SK-N-MC (cell line): ENCODE data around the gene MSS51.

ENCODE experiments used
- DNase-seq: peaks from one replicate; pipeline ENCODE4 v3.0.0-alpha.2; 2011; ENCODE audit warnings: low read depth, low spot score
- H3K27ac ChIP-seq: fragments of 200-600 bp; sonication (generic); 2 replicates; pipeline ENCODE4 v1.5.1; 2016; ENCODE audit warnings: mixed run types
- H3K36me3 ChIP-seq: fragments of 200-600 bp; sonication (generic); 2 replicates; pipeline ENCODE4 v1.6.1; 2017; ENCODE audit warnings: antibody characterized with exemption, low read length, mixed read lengths; ENCODE audit not compliant: insufficient read depth
- H3K4me3 ChIP-seq: fragments of 200-600 bp; sonication (generic); 2 replicates; pipeline ENCODE4 v1.5.1; 2016
- H3K9ac ChIP-seq: fragments of 200-600 bp; sonication (generic); 2 replicates; pipeline ENCODE4 v1.8.0; 2017; ENCODE audit warnings: mixed run types, mixed read lengths; ENCODE audit not compliant: insufficient read length
- H3K9me3 ChIP-seq: fragments of 200-600 bp; sonication (generic); 2 replicates; pipeline ENCODE4 v1.6.1; 2017; ENCODE audit warnings: low read depth, mild to moderate bottlenecking, antibody characterized with exemption, low read length, moderate library complexity, mixed read lengths
- EZH2 ChIP-seq: fragments of 200-600 bp; sonication (generic); IDR thresholded peaks from one replicate; pipeline ENCODE4 v1.6.1; 2017; ENCODE audit warnings: antibody characterized with exemption
- FOXP2 ChIP-seq: optimal IDR thresholded peaks from 2 replicates; pipeline ENCODE3; 2011; ENCODE audit warnings: mild to moderate bottlenecking, moderate library complexity; ENCODE audit not compliant: insufficient read depth; ENCODE audit errors: extremely low read length, control extremely low read depth
- POLR2AphosphoS5 ChIP-seq: IDR thresholded peaks from 2 replicates; pipeline ENCODE4 v1.6.1; 2012; ENCODE audit warnings: mild to moderate bottlenecking, low read depth, low read length, borderline replicate concordance

MSS51 gene

GRCh38 chr10:73413108-73413527 is 20.2 kb downstream of the MSS51 start:
- Histone ChIP-seq H3K9me3 (no peaks in the 10 kb centered on the region), H3K27ac (peak overlapping the region; percentile 25; the same call in 1 of the 2 replicates)

GRCh38 chr10:73410897-73411296 is 22.5 kb downstream of the MSS51 start:
- Histone ChIP-seq H3K36me3 (no peaks in the 10 kb centered on the region), H3K9me3 (no peaks in the 10 kb centered on the region), H3K27ac (no peak overlapping the region), H3K9ac (no peak overlapping the region), H3K4me3 (no peak overlapping the region)
- no peak for DNase-seq
- TF ChIP-seq POLR2AphosphoS5 (no peak), FOXP2 (no peak), EZH2 (no peak)

More at GRCh38 chr10:73413108-73413527, 20.2 kb downstream of the MSS51 start:
- DNase-seq = no peak
- Histone ChIP-seq H3K9ac (peak overlapping the region; percentile 81), H3K4me3 (peak overlapping the region; percentile 85), H3K36me3 (no peaks in the 10 kb centered on the region)
- no peak for TF ChIP-seq EZH2

GRCh38 chr10:73408978-73409521 is 24.3 kb downstream of the MSS51 start:
- TF ChIP-seq FOXP2 (no peak), POLR2AphosphoS5 (no peak), EZH2 (no peak)
- no peak for DNase-seq
- H3K9ac ChIP-seq = no peak overlapping the region
- no peak overlapping the region for H3K27ac ChIP-seq
- H3K36me3 ChIP-seq = no peaks in the 10 kb centered on the region
- no peaks in the 10 kb centered on the region for H3K9me3 ChIP-seq
- H3K4me3 ChIP-seq = no peak overlapping the region

- no peak overlapping the region for H3K9ac ChIP-seq
- no peaks in the 10 kb centered on the region for H3K36me3 ChIP-seq
- no peak for DNase-seq
- no peak for TF ChIP-seq POLR2AphosphoS5
- H3K27ac ChIP-seq = no peak overlapping the region
- H3K4me3 ChIP-seq = no peak overlapping the region
- H3K9me3 ChIP-seq = no peaks in the 10 kb centered on the region
Observed at GRCh38 chr10:73408061-73408460, 25.3 kb downstream of the MSS51 start.

- Histone ChIP-seq H3K9ac (no peak overlapping the region), H3K9me3 (no peaks in the 10 kb centered on the region), H3K36me3 (no peaks in the 10 kb centered on the region), H3K27ac (no peak overlapping the region), H3K4me3 (no peak overlapping the region)
- no peak for TF ChIP-seq EZH2
- TF ChIP-seq POLR2AphosphoS5 = no peak
- no peak for TF ChIP-seq FOXP2
- DNase-seq = no peak
Observed at GRCh38 chr10:73407495-73407894, 25.9 kb downstream of the MSS51 start.

GRCh38 chr10:73406846-73407245 is 26.5 kb downstream of the MSS51 start:
- H3K9me3 ChIP-seq = no peaks in the 10 kb centered on the region

GRCh38 chr10:73405556-73405955 is 27.8 kb downstream of the MSS51 start:
- no peak overlapping the region for H3K9ac ChIP-seq
- H3K4me3 ChIP-seq = no peak overlapping the region
- H3K27ac ChIP-seq = no peak overlapping the region
- no peak for DNase-seq
- no peaks in the 10 kb centered on the region for H3K9me3 ChIP-seq
- no peak for TF ChIP-seq POLR2AphosphoS5
- no peaks in the 10 kb centered on the region for H3K36me3 ChIP-seq

More at GRCh38 chr10:73406846-73407245, 26.5 kb downstream of the MSS51 start:
- H3K27ac ChIP-seq = no peak overlapping the region
- no peak overlapping the region for H3K9ac ChIP-seq
- no peak overlapping the region for H3K4me3 ChIP-seq
- TF ChIP-seq FOXP2 (no peak), POLR2AphosphoS5 (no peak), EZH2 (no peak)
- no peaks in the 10 kb centered on the region for H3K36me3 ChIP-seq
- no peak for DNase-seq

- H3K9ac ChIP-seq = no peak overlapping the region
- no peaks in the 10 kb centered on the region for H3K9me3 ChIP-seq
- no peak overlapping the region for H3K4me3 ChIP-seq
- H3K36me3 ChIP-seq = no peaks in the 10 kb centered on the region
- no peak for DNase-seq
- no peak for TF ChIP-seq EZH2
- TF ChIP-seq POLR2AphosphoS5 = no peak
- TF ChIP-seq FOXP2 = no peak
- no peak overlapping the region for H3K27ac ChIP-seq
Observed at GRCh38 chr10:73404690-73405089, 28.7 kb downstream of the MSS51 start.

- no peaks in the 10 kb centered on the region for H3K36me3 ChIP-seq
Observed at GRCh38 chr10:73401636-73402035, 31.7 kb downstream of the MSS51 start.

More at GRCh38 chr10:73401636-73402035, 31.7 kb downstream of the MSS51 start:
- H3K9ac ChIP-seq = no peak overlapping the region
- no peak for DNase-seq
- H3K9me3 ChIP-seq = no peaks in the 10 kb centered on the region
- no peak overlapping the region for H3K4me3 ChIP-seq
- TF ChIP-seq FOXP2 (no peak), POLR2AphosphoS5 (no peak), EZH2 (no peak)
- H3K27ac ChIP-seq = no peak overlapping the region
